C4-2B (cell line): ENCODE measurements around the gene SLC22A31.

Experiments used
- ZFX ChIP-seq: fragments of 450-650 bp; IDR thresholded peaks from 2 replicates; pipeline ENCODE4 v1.6.1; 2017
- TF ChIP-seq, protein P1 (sequence below): fragments of 450-650 bp; conservative IDR thresholded peaks from 2 replicates; pipeline ENCODE4 v1.5.1; 2017; ENCODE audit warnings: mild to moderate bottlenecking

DNA sequence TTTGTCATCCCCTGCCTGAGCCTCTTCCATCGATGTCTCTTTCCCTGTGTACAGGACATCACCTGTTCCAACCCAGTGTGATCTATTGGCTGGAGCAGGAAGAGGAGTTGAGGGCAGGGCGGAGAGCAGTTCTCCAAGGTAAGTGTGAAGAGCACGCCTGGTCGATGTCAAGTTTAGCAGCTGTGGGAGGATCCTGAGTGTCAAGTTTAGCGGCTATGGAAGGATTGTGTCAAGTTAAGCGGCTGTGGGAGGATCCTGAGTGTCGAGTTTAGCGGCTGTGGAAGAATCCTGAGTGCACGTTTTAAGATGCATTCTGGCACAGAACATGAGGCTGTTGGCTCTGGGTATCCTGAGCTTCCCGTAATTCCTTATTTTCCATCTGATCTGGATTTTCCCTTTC lies 24.3 kb upstream of the SLC22A31 start:
- TF ChIP-seq, protein P1, sequence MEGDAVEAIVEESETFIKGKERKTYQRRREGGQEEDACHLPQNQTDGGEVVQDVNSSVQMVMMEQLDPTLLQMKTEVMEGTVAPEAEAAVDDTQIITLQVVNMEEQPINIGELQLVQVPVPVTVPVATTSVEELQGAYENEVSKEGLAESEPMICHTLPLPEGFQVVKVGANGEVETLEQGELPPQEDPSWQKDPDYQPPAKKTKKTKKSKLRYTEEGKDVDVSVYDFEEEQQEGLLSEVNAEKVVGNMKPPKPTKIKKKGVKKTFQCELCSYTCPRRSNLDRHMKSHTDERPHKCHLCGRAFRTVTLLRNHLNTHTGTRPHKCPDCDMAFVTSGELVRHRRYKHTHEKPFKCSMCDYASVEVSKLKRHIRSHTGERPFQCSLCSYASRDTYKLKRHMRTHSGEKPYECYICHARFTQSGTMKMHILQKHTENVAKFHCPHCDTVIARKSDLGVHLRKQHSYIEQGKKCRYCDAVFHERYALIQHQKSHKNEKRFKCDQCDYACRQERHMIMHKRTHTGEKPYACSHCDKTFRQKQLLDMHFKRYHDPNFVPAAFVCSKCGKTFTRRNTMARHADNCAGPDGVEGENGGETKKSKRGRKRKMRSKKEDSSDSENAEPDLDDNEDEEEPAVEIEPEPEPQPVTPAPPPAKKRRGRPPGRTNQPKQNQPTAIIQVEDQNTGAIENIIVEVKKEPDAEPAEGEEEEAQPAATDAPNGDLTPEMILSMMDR, result no peak
- no peak for TF ChIP-seq ZFX
